HUES6 (cell line): Measurements from ENCODE around the gene WIPF2.
"Not testable (repeated sequence)": the region's sequence is repeated elsewhere in the genome, so short reads cannot be mapped to it uniquely, and the experiment has no call there.

Experiments
- H3K27ac ChIP-seq: 2 replicates; pipeline ENCODE4 v1.7.0; 2013; ENCODE audit warnings: low read depth, mild to moderate bottlenecking, low read length, inconsistent platforms
- H3K27me3 ChIP-seq: 2 replicates; pipeline ENCODE4 v1.6.1; 2013; ENCODE audit warnings: low read length; ENCODE audit not compliant: control insufficient read depth, insufficient read depth
- H3K36me3 ChIP-seq: 2 replicates; pipeline ENCODE4 v1.6.1; 2013; ENCODE audit warnings: low read length; ENCODE audit not compliant: control insufficient read depth, insufficient read depth
- H3K4me1 ChIP-seq: 2 replicates; pipeline ENCODE4 v1.6.1; 2013; ENCODE audit warnings: low read length; ENCODE audit not compliant: control insufficient read depth, insufficient read depth
- H3K4me3 ChIP-seq: 2 replicates; pipeline ENCODE4 v1.5.1; 2013; ENCODE audit warnings: low read depth, low read length
- H3K9ac ChIP-seq: one replicate; pipeline ENCODE4 v1.6.1; 2013; ENCODE audit warnings: mild to moderate bottlenecking, low read length
- H3K9me3 ChIP-seq: 2 replicates; pipeline ENCODE4 v1.6.1; 2013; ENCODE audit warnings: low read depth, low read length; ENCODE audit not compliant: control insufficient read depth, insufficient read depth

WIPF2 gene

GRCh38 chr17:40299159-40299757 lies 80.2 kb downstream of the WIPF2 start:
- H3K27ac ChIP-seq = not testable (repeated sequence)
- H3K36me3 ChIP-seq = peaks cover 97% of the 10 kb centered on the region

GRCh38 chr17:40301315-40301714 lies 82.2 kb downstream of the WIPF2 start:
- H3K27ac ChIP-seq = no peak overlapping the region
- no peaks in the 10 kb centered on the region for H3K27me3 ChIP-seq
- H3K4me1 ChIP-seq = peaks cover 5% of the 10 kb centered on the region
- no peaks in the 10 kb centered on the region for H3K9me3 ChIP-seq
- H3K9ac ChIP-seq = no peak overlapping the region
- H3K4me3 ChIP-seq = no peak overlapping the region
- H3K36me3 ChIP-seq = peaks cover 79% of the 10 kb centered on the region

More at GRCh38 chr17:40299159-40299757, 80.2 kb downstream of the WIPF2 start:
- peaks cover 17% of the 10 kb centered on the region for H3K4me1 ChIP-seq
- not testable (repeated sequence) for H3K9ac ChIP-seq, H3K9me3 ChIP-seq, H3K4me3 ChIP-seq, H3K27me3 ChIP-seq

- Histone ChIP-seq H3K9me3 (no peaks in the 10 kb centered on the region), H3K4me3 (no peak overlapping the region), H3K27ac (no peak overlapping the region), H3K9ac (no peak overlapping the region), H3K27me3 (no peaks in the 10 kb centered on the region), H3K4me1 (peaks cover 22% of the 10 kb centered on the region), H3K36me3 (peaks cover 61% of the 10 kb centered on the region)
These were observed 84.0 kb downstream of the WIPF2 start for GRCh38 chr17:40303009-40303657.

- Histone ChIP-seq H3K4me1 (peaks cover 30% of the 10 kb centered on the region), H3K27me3 (no peaks in the 10 kb centered on the region), H3K9ac (no peak overlapping the region), H3K27ac (no peak overlapping the region), H3K4me3 (no peak overlapping the region), H3K36me3 (peaks cover 53% of the 10 kb centered on the region), H3K9me3 (no peaks in the 10 kb centered on the region)
These were observed 84.8 kb downstream of the WIPF2 start for GRCh38 chr17:40303708-40304551.

GRCh38 chr17:40304552-40304863 lies 85.4 kb downstream of the WIPF2 start:
- Histone ChIP-seq H3K36me3 (peaks cover 47% of the 10 kb centered on the region), H3K4me1 (peaks cover 34% of the 10 kb centered on the region)
- H3K9ac ChIP-seq, H3K27me3 ChIP-seq, H3K9me3 ChIP-seq, H3K27ac ChIP-seq, H3K4me3 ChIP-seq: not testable (repeated sequence)

- H3K27ac ChIP-seq, H3K27me3 ChIP-seq, H3K9ac ChIP-seq, H3K9me3 ChIP-seq, H3K4me3 ChIP-seq: not testable (repeated sequence)
- Histone ChIP-seq H3K36me3 (peaks cover 43% of the 10 kb centered on the region), H3K4me1 (peaks cover 37% of the 10 kb centered on the region)
These were observed 85.8 kb downstream of the WIPF2 start for GRCh38 chr17:40304866-40305265.

- no peaks in the 10 kb centered on the region for H3K9me3 ChIP-seq
- no peak overlapping the region for H3K27ac ChIP-seq
- H3K36me3 ChIP-seq = peaks cover 30% of the 10 kb centered on the region
- no peak overlapping the region for H3K4me3 ChIP-seq
- H3K4me1 ChIP-seq = peaks cover 40% of the 10 kb centered on the region
- H3K9ac ChIP-seq = peak overlapping the region; percentile 7
- H3K27me3 ChIP-seq = no peaks in the 10 kb centered on the region
These were observed 87.3 kb downstream of the WIPF2 start for GRCh38 chr17:40306395-40306794.

- peak overlapping the region; percentile 7 for H3K9ac ChIP-seq
- H3K27ac ChIP-seq = no peak overlapping the region; the same call in 1 of the 2 replicates
- no peaks in the 10 kb centered on the region for H3K27me3 ChIP-seq
- H3K9me3 ChIP-seq = no peaks in the 10 kb centered on the region
- H3K36me3 ChIP-seq = peaks cover 22% of the 10 kb centered on the region
- H3K4me1 ChIP-seq = peaks cover 40% of the 10 kb centered on the region
- H3K4me3 ChIP-seq = no peak overlapping the region
These were observed 88.1 kb downstream of the WIPF2 start for GRCh38 chr17:40307001-40307730.

- Histone ChIP-seq H3K36me3 (peaks cover 16% of the 10 kb centered on the region), H3K27ac (no peak overlapping the region; the same call in 1 of the 2 replicates), H3K9ac (no peak overlapping the region), H3K4me1 (peaks cover 42% of the 10 kb centered on the region), H3K27me3 (no peaks in the 10 kb centered on the region), H3K9me3 (no peaks in the 10 kb centered on the region), H3K4me3 (no peak overlapping the region)
These were observed 88.7 kb downstream of the WIPF2 start for GRCh38 chr17:40307740-40308239.

GRCh38 chr17:40309031-40309948 lies 90.2 kb downstream of the WIPF2 start, which contains the start of gene RARA:
TSS of gene RARA (plus strand) at chr17:40309180. CDS start at chr17:40331219, 22,039 bp downstream.
- no peaks in the 10 kb centered on the region for H3K27me3 ChIP-seq
- peaks cover 47% of the 10 kb centered on the region for H3K4me1 ChIP-seq
- H3K4me3 ChIP-seq = peak within 1 kb of the TSS; percentile 92
- peak within 1 kb of the TSS; percentile 73 for H3K9ac ChIP-seq
- H3K27ac ChIP-seq = no peak within 1 kb of the TSS
- 0 out of 2 replicates have a peak, but pooled peaks cover 2% of the 10 kb centered on the region for H3K36me3 ChIP-seq
- H3K9me3 ChIP-seq = no peaks in the 10 kb centered on the region
